IPS-NIHi7 (cell line): ENCODE measurements around the gene OR51E1.

ENCODE experiments used
- DNase-seq: peaks from one replicate; pipeline ENCODE4 v3.0.0; 2012; ENCODE audit warnings: mixed read lengths; ENCODE audit errors: extremely low spot score

Gene OR51E1

GRCh38 chr11:4643682-4644081 lies at the start of gene OR51E1:
Gene OR51E1, plus strand, starts transcription at chr11:4643982. Its CDS starts 8,545 bp downstream, at chr11:4652527.
- no peak for DNase-seq

GRCh38 chr11:4605057-4605456 lies 38.7 kb upstream of the OR51E1 start:
- no peak for DNase-seq

- DNase-seq, result no peak
These were observed 37.4 kb upstream of the OR51E1 start for GRCh38 chr11:4606231-4607015.

- no peak for DNase-seq
These were observed 36.7 kb upstream of the OR51E1 start for GRCh38 chr11:4607096-4607495.

- peak; percentile 99 for DNase-seq
These were observed 35.8 kb upstream of the OR51E1 start, which contains the start of gene TRIM68 for GRCh38 chr11:4607781-4608666. Gene TRIM68, minus strand, starts transcription at chr11:4608231. Its CDS starts 2,727 bp downstream, at chr11:4605504.

- no peak for DNase-seq
These were observed 33.4 kb upstream of the OR51E1 start for GRCh38 chr11:4610258-4610935.

GRCh38 chr11:4611986-4612385 lies 31.8 kb upstream of the OR51E1 start:
- no peak for DNase-seq

GRCh38 chr11:4615856-4616444 lies 27.8 kb upstream of the OR51E1 start:
- DNase-seq, result no peak

- DNase-seq, result no peak
These were observed 24.3 kb upstream of the OR51E1 start for GRCh38 chr11:4619514-4619913.

GRCh38 chr11:4626207-4627099 lies 17.3 kb upstream of the OR51E1 start:
- DNase-seq, result peak; percentile 54

- no peak for DNase-seq
These were observed 7.6 kb upstream of the OR51E1 start for GRCh38 chr11:4636136-4636535.

GRCh38 chr11:4636962-4637661 lies 6.7 kb upstream of the OR51E1 start, which contains the start of gene OR51D1:
Gene OR51D1, plus strand, starts transcription at chr11:4637477. Its CDS starts 2,314 bp downstream, at chr11:4639791.
- peak; percentile 92 for DNase-seq

- no peak for DNase-seq
These were observed 6.1 kb upstream of the OR51E1 start for GRCh38 chr11:4637662-4638047.

- no peak for DNase-seq
These were observed 3.9 kb upstream of the OR51E1 start for GRCh38 chr11:4639931-4640330.

- DNase-seq, result no peak
These were observed 2.3 kb upstream of the OR51E1 start for GRCh38 chr11:4641501-4641900.

GRCh38 chr11:4642043-4642442 lies 1.7 kb upstream of the OR51E1 start:
- no peak for DNase-seq

GRCh38 chr11:4643076-4643475 lies 706 bp upstream of the OR51E1 start:
- DNase-seq, result no peak

GRCh38 chr11:4644233-4644632 lies 451 bp downstream of the OR51E1 start:
- no peak for DNase-seq

GRCh38 chr11:4645974-4646373 lies 2.2 kb downstream of the OR51E1 start:
- no peak for DNase-seq

GRCh38 chr11:4647766-4648165 lies 4.0 kb downstream of the OR51E1 start:
- no peak for DNase-seq
